Kidney capillary endothelial cell (primary cell): Measurements from ENCODE around the gene COPS4.
"Not testable (repeated sequence)": the region's sequence is repeated elsewhere in the genome, so short reads cannot be mapped to it uniquely, and the experiment has no call there.

Experiments used
- DNase-seq: peaks from one replicate; pipeline ENCODE4 v3.0.0-alpha.2; 2018; ENCODE audit warnings: low spot score

COPS4 gene

GRCh38 chr4:83034630-83035494 is at the start of gene COPS4:
COPS4 (plus strand) TSS chr4:83035183; CDS start chr4:83035225, 42 bp downstream.
- peak; percentile 99 for DNase-seq

GRCh38 chr4:82987519-82987918 is 47.5 kb upstream of the COPS4 start:
- not testable (repeated sequence) for DNase-seq

- no peak for DNase-seq
Observed at GRCh38 chr4:82988323-82988832, 46.6 kb upstream of the COPS4 start.

GRCh38 chr4:82989575-82990429 is 45.2 kb upstream of the COPS4 start:
- DNase-seq: no peak

GRCh38 chr4:82994834-82995233 is 40.1 kb upstream of the COPS4 start:
- no peak for DNase-seq

GRCh38 chr4:82998898-82999297 is 36.1 kb upstream of the COPS4 start:
- no peak for DNase-seq

GRCh38 chr4:83002329-83002728 is 32.7 kb upstream of the COPS4 start:
- no peak for DNase-seq

- DNase-seq: not testable (repeated sequence)
Observed at GRCh38 chr4:83003044-83003791, 31.8 kb upstream of the COPS4 start.

- DNase-seq: no peak
Observed at GRCh38 chr4:83009529-83009928, 25.5 kb upstream of the COPS4 start.

GRCh38 chr4:83010111-83010521 is 24.9 kb upstream of the COPS4 start:
- peak; percentile 21 for DNase-seq

GRCh38 chr4:83010522-83011318 is 24.3 kb upstream of the COPS4 start, which contains the start of gene LIN54:
LIN54 (minus strand) TSS chr4:83010823; CDS start chr4:82984844, 25,979 bp downstream.
- peak; percentile 73 for DNase-seq

- peak; percentile 21 for DNase-seq
Observed at GRCh38 chr4:83011689-83012199, 23.2 kb upstream of the COPS4 start.

GRCh38 chr4:83012200-83012686 is 22.7 kb upstream of the COPS4 start:
- DNase-seq: peak; percentile 36

GRCh38 chr4:83012687-83013419 is 22.1 kb upstream of the COPS4 start:
- peak; percentile 97 for DNase-seq

- no peak for DNase-seq
Observed at GRCh38 chr4:83013420-83013867, 21.5 kb upstream of the COPS4 start.

GRCh38 chr4:83013902-83014301 is 21.1 kb upstream of the COPS4 start:
- DNase-seq: peak; percentile 4

- no peak for DNase-seq
Observed at GRCh38 chr4:83019794-83020494, 15.0 kb upstream of the COPS4 start.

- peak; percentile 42 for DNase-seq
Observed at GRCh38 chr4:83022724-83023450, 12.1 kb upstream of the COPS4 start.
